ENCODE results near the gene GAREM1. TPM values are rescaled to one million over a fixed set of nuclear protein-coding genes. Genes with fewer than 3 reads are reported as not detected.

Gene GAREM1
- total RNA-seq, 4 donors from 2014 or later: 10.8 to 32.5 (median 18.3) TPM

DNA sequence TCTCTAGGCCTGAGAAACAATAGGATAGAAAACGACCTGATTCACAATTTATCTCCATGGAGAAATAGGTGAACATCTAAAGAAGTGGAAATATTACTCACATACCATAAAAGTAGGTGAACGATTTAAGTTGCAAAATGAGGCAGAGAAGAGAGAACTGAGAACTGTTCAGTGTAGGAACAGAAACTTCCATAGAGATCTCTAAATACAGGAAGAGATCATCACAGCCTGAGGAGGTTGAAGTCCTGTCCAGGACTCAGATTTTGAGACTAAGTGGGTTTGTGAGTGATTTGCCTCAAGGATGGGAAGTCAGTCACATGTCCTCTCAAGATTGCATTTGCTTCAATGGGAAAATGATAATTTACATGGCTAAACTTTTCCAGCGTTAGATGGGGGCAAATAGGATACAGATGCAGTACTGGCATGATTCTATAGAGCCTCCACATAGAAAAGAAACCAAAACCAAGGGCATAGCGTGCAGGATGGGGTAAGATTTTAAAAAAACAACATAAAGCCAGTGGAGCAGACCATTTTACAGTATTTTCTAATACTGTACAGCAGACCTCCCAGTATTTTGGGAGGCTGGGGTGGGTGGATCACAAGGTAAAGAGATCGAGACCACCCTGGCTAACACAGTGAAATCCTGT lies 212.0 kb downstream of the GAREM1 start:
- H3K27ac ChIP-seq: no peak overlapping the region
- intact Hi-C loops (cut with DNase I): no loop called here
- no peaks in the 10 kb centered on the region for H3K4me1 ChIP-seq
- DNase-seq: no peak
- TF ChIP-seq, protein P1, sequence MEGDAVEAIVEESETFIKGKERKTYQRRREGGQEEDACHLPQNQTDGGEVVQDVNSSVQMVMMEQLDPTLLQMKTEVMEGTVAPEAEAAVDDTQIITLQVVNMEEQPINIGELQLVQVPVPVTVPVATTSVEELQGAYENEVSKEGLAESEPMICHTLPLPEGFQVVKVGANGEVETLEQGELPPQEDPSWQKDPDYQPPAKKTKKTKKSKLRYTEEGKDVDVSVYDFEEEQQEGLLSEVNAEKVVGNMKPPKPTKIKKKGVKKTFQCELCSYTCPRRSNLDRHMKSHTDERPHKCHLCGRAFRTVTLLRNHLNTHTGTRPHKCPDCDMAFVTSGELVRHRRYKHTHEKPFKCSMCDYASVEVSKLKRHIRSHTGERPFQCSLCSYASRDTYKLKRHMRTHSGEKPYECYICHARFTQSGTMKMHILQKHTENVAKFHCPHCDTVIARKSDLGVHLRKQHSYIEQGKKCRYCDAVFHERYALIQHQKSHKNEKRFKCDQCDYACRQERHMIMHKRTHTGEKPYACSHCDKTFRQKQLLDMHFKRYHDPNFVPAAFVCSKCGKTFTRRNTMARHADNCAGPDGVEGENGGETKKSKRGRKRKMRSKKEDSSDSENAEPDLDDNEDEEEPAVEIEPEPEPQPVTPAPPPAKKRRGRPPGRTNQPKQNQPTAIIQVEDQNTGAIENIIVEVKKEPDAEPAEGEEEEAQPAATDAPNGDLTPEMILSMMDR (IDR thresholded peaks at IDR 0.05): no peak
- TF ChIP-seq POLR2A (IDR thresholded peaks at IDR 0.05): no peak
- 71 to 74% methylated on average over 5 of the region's 5 CpGs for WGBS, 2 donors
- H3K4me3 ChIP-seq: no peak overlapping the region
- H3K27me3 ChIP-seq: no peaks in the 10 kb centered on the region
- no peaks in the 10 kb centered on the region for H3K9me3 ChIP-seq
- H3K36me3 ChIP-seq: no peaks in the 10 kb centered on the region

GRCh38 chr18:32258148-32258547 lies 212.5 kb downstream of the GAREM1 start:
- H3K27me3 ChIP-seq: no peaks in the 10 kb centered on the region
- H3K9me3 ChIP-seq: no peaks in the 10 kb centered on the region
- no peak overlapping the region for H3K4me3 ChIP-seq
- intact Hi-C loops (cut with DNase I): no loop called here
- WGBS, 2 donors: 66 to 70% methylated on average over 2 of the region's 2 CpGs
- H3K4me1 ChIP-seq: no peaks in the 10 kb centered on the region
- no peak overlapping the region for H3K27ac ChIP-seq
- TF ChIP-seq, protein P1 (IDR thresholded peaks at IDR 0.05): no peak
- TF ChIP-seq POLR2A (IDR thresholded peaks at IDR 0.05): no peak
- no peaks in the 10 kb centered on the region for H3K36me3 ChIP-seq
- no peak for DNase-seq

GRCh38 chr18:32257084-32257785 lies 213.4 kb downstream of the GAREM1 start:
- Histone ChIP-seq H3K36me3 (no peaks in the 10 kb centered on the region), H3K9me3 (no peaks in the 10 kb centered on the region), H3K4me3 (no peak overlapping the region), H3K27ac (no peak overlapping the region), H3K27me3 (no peaks in the 10 kb centered on the region), H3K4me1 (no peaks in the 10 kb centered on the region)
- no peak for DNase-seq
- WGBS, 2 donors: 58 to 76% methylated on average over 5 of the region's 5 CpGs
- intact Hi-C loops (cut with DNase I): no loop called here
- no peak for TF ChIP-seq POLR2A (IDR thresholded peaks at IDR 0.05)
- TF ChIP-seq, protein P1 (IDR thresholded peaks at IDR 0.05): no peak

DNA sequence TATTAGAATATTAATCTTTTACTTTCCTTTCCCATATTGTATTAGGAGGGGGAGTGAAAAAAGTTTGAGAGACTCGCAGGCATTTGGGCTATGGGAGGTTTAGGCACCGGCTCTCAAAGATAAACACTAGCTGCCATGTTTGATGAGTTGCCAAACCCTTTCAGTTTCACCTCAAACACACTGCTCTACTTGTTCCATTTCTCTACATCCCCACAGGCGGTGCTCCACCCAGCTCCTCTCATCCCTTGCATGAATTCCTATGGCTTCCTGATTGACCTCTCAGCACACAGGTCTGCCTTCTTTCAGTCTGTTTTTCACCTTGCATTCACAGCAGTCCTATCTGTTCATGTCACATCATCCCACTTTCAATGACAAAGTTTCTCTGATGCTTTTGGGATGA lies 215.1 kb downstream of the GAREM1 start:
- no peak overlapping the region for H3K4me3 ChIP-seq
- DNase-seq: no peak
- no peak for TF ChIP-seq POLR2A (IDR thresholded peaks at IDR 0.05)
- TF ChIP-seq, protein P1 (IDR thresholded peaks at IDR 0.05): no peak
- no peaks in the 10 kb centered on the region for H3K36me3 ChIP-seq
- H3K4me1 ChIP-seq: no peaks in the 10 kb centered on the region
- H3K9me3 ChIP-seq: no peaks in the 10 kb centered on the region
- no peaks in the 10 kb centered on the region for H3K27me3 ChIP-seq
- 50 to 53% methylated on average over 3 of the region's 3 CpGs for WGBS, 2 donors
- no peak overlapping the region for H3K27ac ChIP-seq
- intact Hi-C loops (cut with DNase I): no loop called here

DNA sequence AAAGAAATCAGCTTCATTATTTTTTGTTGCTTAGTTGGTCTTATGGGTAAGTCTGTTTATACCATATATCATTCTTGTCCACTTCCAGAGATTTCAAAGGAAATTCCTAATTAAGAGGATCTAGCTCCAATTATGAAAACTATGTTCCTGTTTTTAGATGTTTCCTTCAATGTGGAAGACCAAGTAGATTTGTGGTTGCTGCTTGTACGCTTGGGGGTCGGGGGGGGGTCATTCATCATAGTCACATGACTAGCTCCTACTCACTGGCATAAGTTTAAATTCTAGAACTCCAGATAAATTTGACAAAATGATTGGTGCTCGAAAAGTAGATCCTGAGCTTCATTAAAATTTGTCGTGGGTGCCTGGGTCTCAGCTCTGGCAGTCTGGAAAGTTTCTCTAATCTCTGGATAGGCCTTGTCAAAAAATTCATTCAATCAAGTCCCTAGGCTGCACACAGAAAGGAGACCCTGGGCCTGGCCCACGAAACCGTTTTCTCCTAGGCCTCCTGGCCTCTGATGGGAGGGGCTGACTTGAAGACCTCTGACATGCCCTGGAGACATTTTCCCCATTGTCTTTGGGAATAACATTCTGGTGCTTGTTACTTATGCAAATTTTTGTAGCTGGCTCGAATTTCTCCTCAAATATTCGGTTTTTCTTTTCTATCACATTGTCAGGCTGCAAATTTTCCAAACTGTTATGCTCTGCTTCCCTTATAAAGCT lies 218.4 kb downstream of the GAREM1 start:
- no peaks in the 10 kb centered on the region for H3K27me3 ChIP-seq
- TF ChIP-seq, protein P1 (IDR thresholded peaks at IDR 0.05): no peak
- TF ChIP-seq POLR2A (IDR thresholded peaks at IDR 0.05): no peak
- H3K9me3 ChIP-seq: no peaks in the 10 kb centered on the region
- intact Hi-C loops (cut with DNase I): no loop called here
- no peak for DNase-seq
- H3K36me3 ChIP-seq: no peaks in the 10 kb centered on the region
- WGBS, 2 donors: 60 to 75% methylated on average over 8 of the region's 8 CpGs
- H3K27ac ChIP-seq: no peak overlapping the region
- no peak overlapping the region for H3K4me3 ChIP-seq
- no peaks in the 10 kb centered on the region for H3K4me1 ChIP-seq
